IMR-90 (cell line): ENCODE data around the gene MZT2A.
"Not testable (repeated sequence)": the region's sequence is repeated elsewhere in the genome, so short reads cannot be mapped to it uniquely, and the experiment has no call there.

Experiments used
- CHD1 ChIP-seq: IDR thresholded peaks from 2 replicates; pipeline ENCODE4 v1.6.1; 2012; ENCODE audit warnings: low read depth, low read length, improper control_type of control experiment
- CTCF ChIP-seq: conservative IDR thresholded peaks from 2 replicates; pipeline ENCODE4 v1.5.1; 2012; ENCODE audit warnings: mild to moderate bottlenecking, low read depth, low read length, improper control_type of control experiment
- MAFK ChIP-seq: IDR thresholded peaks from 2 replicates; pipeline ENCODE4 v1.6.1; 2012; ENCODE audit warnings: low read depth, low read length, improper control_type of control experiment
- POLR2A ChIP-seq: IDR thresholded peaks from 2 replicates; pipeline ENCODE4 v1.6.1; 2012; ENCODE audit warnings: mild to moderate bottlenecking, low read depth, low read length

- not testable (repeated sequence) for TF ChIP-seq CHD1, CTCF, MAFK, POLR2A
Observed at GRCh38 chr2:131492015-131492417, at the start of gene MZT2A.
